Effector memory CD8-positive, alpha-beta T cell (primary cell): ENCODE data around the gene MCUB.

Experiments used
- ATAC-seq: fragments of 150-1000 bp; cut with Tn5 transposase; replicated peaks from 2 replicates; pipeline ENCODE4 v1.10.0; 2021; ENCODE audit warnings: mild to moderate bottlenecking, moderate library complexity
- DNase-seq, 3 experiments: peaks; one replicate each; pipeline ENCODE4 v3.0.0; 2021
- H3K27ac Mint-ChIP-seq, 2 donors: one replicate each; pipeline ENCODE4 v1.8.0; 2022; ENCODE audit warnings: mild to moderate bottlenecking in 2 of 2, mixed read lengths in 2 of 2, moderate library complexity in 2 of 2
- H3K27me3 Mint-ChIP-seq, 2 donors: one replicate each; pipeline ENCODE4 v1.8.0; 2022; ENCODE audit warnings: mixed read lengths in 2 of 2
- H3K36me3 Mint-ChIP-seq: one replicate; pipeline ENCODE4 v1.8.0; 2022; ENCODE audit warnings: mild to moderate bottlenecking, moderate library complexity, mixed read lengths; ENCODE audit not compliant: insufficient read depth
- H3K4me1 Mint-ChIP-seq, 2 donors: one replicate each; pipeline ENCODE4 v1.8.0; 2022; ENCODE audit warnings: low read depth in 2 of 2, mixed read lengths in 2 of 2
- H3K4me3 Mint-ChIP-seq, 2 donors: one replicate each; pipeline ENCODE4 v1.8.0; 2022; ENCODE audit warnings: mild to moderate bottlenecking in 2 of 2, mixed read lengths in 2 of 2, moderate library complexity in 2 of 2
- H3K9me3 Mint-ChIP-seq, 2 donors: one replicate each; pipeline ENCODE4 v1.8.0; 2022; ENCODE audit warnings: mixed read lengths in 2 of 2

The MCUB gene

GRCh38 chr4:109683621-109684253 lies 123.7 kb downstream of the MCUB start:
- no peaks in the 10 kb centered on the region for H3K27me3 Mint-ChIP-seq
- H3K4me1 Mint-ChIP-seq: peaks cover 2 to 14% of the 10 kb centered on the region in 2 donors
- DNase-seq: no peak
- H3K4me3 Mint-ChIP-seq: no peak overlapping the region
- H3K9me3 Mint-ChIP-seq: no peaks in the 10 kb centered on the region
- peak overlapping the region; percentile 0 to 41 for H3K27ac Mint-ChIP-seq
- peaks cover 38% of the 10 kb centered on the region for H3K36me3 Mint-ChIP-seq
- no peak for ATAC-seq

- DNase-seq: no peak
- H3K36me3 Mint-ChIP-seq: peaks cover 39% of the 10 kb centered on the region
- H3K9me3 Mint-ChIP-seq: no peaks in the 10 kb centered on the region
- H3K4me3 Mint-ChIP-seq: no peak overlapping the region
- peaks cover 0 to 14% of the 10 kb centered on the region in 2 donors for H3K4me1 Mint-ChIP-seq
- peak overlapping the region; percentile 0 to 41 for H3K27ac Mint-ChIP-seq
- no peaks in the 10 kb centered on the region for H3K27me3 Mint-ChIP-seq
- no peak for ATAC-seq
These were observed 124.7 kb downstream of the MCUB start for GRCh38 chr4:109684727-109685126.

- ATAC-seq (peak; percentile 97), DNase-seq (peak in 2 of 3 experiments; percentile 4 to 7)
- peak overlapping the region; percentile 48 to 55 for H3K4me3 Mint-ChIP-seq
- H3K27ac Mint-ChIP-seq: peak overlapping the region; percentile 42 to 86
- H3K36me3 Mint-ChIP-seq: peaks cover 23% of the 10 kb centered on the region
- H3K27me3 Mint-ChIP-seq: no peaks in the 10 kb centered on the region
- H3K9me3 Mint-ChIP-seq: no peaks in the 10 kb centered on the region
- peaks cover 22 to 24% of the 10 kb centered on the region in 2 donors for H3K4me1 Mint-ChIP-seq
These were observed 130.8 kb downstream of the MCUB start for GRCh38 chr4:109690690-109691410.

GRCh38 chr4:109691411-109691920 lies 131.4 kb downstream of the MCUB start:
- DNase-seq (no peak), ATAC-seq (no peak)
- Mint-ChIP-seq H3K36me3 (peaks cover 20% of the 10 kb centered on the region), H3K9me3 (no peaks in the 10 kb centered on the region), H3K4me3 (peak overlapping the region in 1 of 2 donors; percentile 55), H3K27me3 (no peaks in the 10 kb centered on the region), H3K4me1 (peaks cover 22 to 24% of the 10 kb centered on the region in 2 donors), H3K27ac (peak overlapping the region; percentile 42 to 86)

- Mint-ChIP-seq H3K36me3 (peaks cover 15% of the 10 kb centered on the region), H3K9me3 (no peaks in the 10 kb centered on the region), H3K27me3 (no peaks in the 10 kb centered on the region), H3K4me1 (peaks cover 25 to 29% of the 10 kb centered on the region in 2 donors), H3K27ac (peak overlapping the region in 1 of 2 donors; percentile 60), H3K4me3 (no peak overlapping the region)
- DNase-seq: no peak
- no peak for ATAC-seq
These were observed 138.6 kb downstream of the MCUB start for GRCh38 chr4:109698656-109699055.

- ATAC-seq: no peak
- no peaks in the 10 kb centered on the region for H3K27me3 Mint-ChIP-seq
- no peaks in the 10 kb centered on the region for H3K9me3 Mint-ChIP-seq
- H3K4me3 Mint-ChIP-seq: no peak overlapping the region
- H3K27ac Mint-ChIP-seq: peak overlapping the region; percentile 9 to 67
- DNase-seq: no peak
- H3K36me3 Mint-ChIP-seq: peaks cover 12% of the 10 kb centered on the region
- peaks cover 26 to 33% of the 10 kb centered on the region in 2 donors for H3K4me1 Mint-ChIP-seq
These were observed 139.6 kb downstream of the MCUB start for GRCh38 chr4:109699553-109700225.

GRCh38 chr4:109701566-109702410 lies 141.7 kb downstream of the MCUB start:
- peak overlapping the region; percentile 93 to 97 for H3K4me3 Mint-ChIP-seq
- ATAC-seq: no peak

GRCh38 chr4:109702950-109703663 lies 143.1 kb downstream of the MCUB start, which contains the start of gene CASP6:
Gene CASP6, minus strand, starts transcription at chr4:109703445. Its CDS starts 50 bp downstream, at chr4:109703395.
- peak; percentile 93 for ATAC-seq
- DNase-seq: peak; percentile 65 to 76 (median 71)
- Mint-ChIP-seq H3K36me3 (peaks cover 12% of the 10 kb centered on the region), H3K27me3 (no peaks in the 10 kb centered on the region), H3K4me1 (peaks cover 26 to 33% of the 10 kb centered on the region in 2 donors), H3K4me3 (peak within 1 kb of the TSS; percentile 93 to 97), H3K27ac (peak within 1 kb of the TSS; percentile 91), H3K9me3 (no peaks in the 10 kb centered on the region)

More at GRCh38 chr4:109701566-109702410, 141.7 kb downstream of the MCUB start:
- no peak for DNase-seq
- Mint-ChIP-seq H3K27me3 (no peaks in the 10 kb centered on the region), H3K4me1 (peaks cover 26 to 33% of the 10 kb centered on the region in 2 donors), H3K27ac (peak overlapping the region; percentile 91), H3K9me3 (no peaks in the 10 kb centered on the region), H3K36me3 (peaks cover 12% of the 10 kb centered on the region)

- Mint-ChIP-seq H3K27ac (peak overlapping the region; percentile 91), H3K36me3 (peaks cover 12% of the 10 kb centered on the region), H3K4me3 (peak overlapping the region; percentile 93 to 97), H3K4me1 (peaks cover 25 to 27% of the 10 kb centered on the region in 2 donors), H3K9me3 (no peaks in the 10 kb centered on the region), H3K27me3 (no peaks in the 10 kb centered on the region)
- DNase-seq (no peak), ATAC-seq (no peak)
These were observed 143.8 kb downstream of the MCUB start for GRCh38 chr4:109703664-109704361.

GRCh38 chr4:109708435-109708834 lies 148.4 kb downstream of the MCUB start:
- no peaks in the 10 kb centered on the region for H3K27me3 Mint-ChIP-seq
- H3K27ac Mint-ChIP-seq: no peak overlapping the region
- H3K4me3 Mint-ChIP-seq: no peak overlapping the region
- H3K36me3 Mint-ChIP-seq: peaks cover 2% of the 10 kb centered on the region
- H3K9me3 Mint-ChIP-seq: no peaks in the 10 kb centered on the region
- no peak for ATAC-seq
- H3K4me1 Mint-ChIP-seq: peaks cover 5 to 6% of the 10 kb centered on the region in 2 donors
- no peak for DNase-seq

GRCh38 chr4:109708990-109709389 lies 148.9 kb downstream of the MCUB start:
- DNase-seq: no peak
- no peaks in the 10 kb centered on the region for H3K27me3 Mint-ChIP-seq
- peaks cover 0 to under 1% of the 10 kb centered on the region in 2 donors for H3K4me1 Mint-ChIP-seq
- H3K9me3 Mint-ChIP-seq: no peaks in the 10 kb centered on the region
- H3K36me3 Mint-ChIP-seq: peaks cover 4% of the 10 kb centered on the region
- no peak for ATAC-seq
- H3K4me3 Mint-ChIP-seq: no peak overlapping the region
- no peak overlapping the region for H3K27ac Mint-ChIP-seq

GRCh38 chr4:109713500-109713899 lies 153.5 kb downstream of the MCUB start:
- peaks cover 16% of the 10 kb centered on the region for H3K36me3 Mint-ChIP-seq
- ATAC-seq (no peak), DNase-seq (no peak)
- H3K4me3 Mint-ChIP-seq: no peak overlapping the region
- H3K27me3 Mint-ChIP-seq: no peaks in the 10 kb centered on the region
- no peaks in the 10 kb centered on the region for H3K9me3 Mint-ChIP-seq
- no peak overlapping the region for H3K27ac Mint-ChIP-seq
- no peaks in the 10 kb centered on the region for H3K4me1 Mint-ChIP-seq
